IPS-18c (cell line): ENCODE measurements around the gene SIN3B.

Experiments used
- H3K4me3 ChIP-seq: 2 replicates; pipeline ENCODE4 v1.7.0; 2013; ENCODE audit warnings: low read depth, mild to moderate bottlenecking, low read length, moderate library complexity; ENCODE audit not compliant: insufficient read depth
- H3K9me3 ChIP-seq: one replicate; pipeline ENCODE4 v1.6.1; 2013; ENCODE audit warnings: mild to moderate bottlenecking, low read length, moderate library complexity; ENCODE audit not compliant: control insufficient read depth, insufficient read depth

Gene SIN3B

GRCh38 chr19:16877581-16877980, 48.4 kb downstream of the SIN3B start:
- Histone ChIP-seq H3K4me3 (no peak overlapping the region), H3K9me3 (peaks cover 7% of the 10 kb centered on the region)

- Histone ChIP-seq H3K4me3 (no peak overlapping the region), H3K9me3 (peaks cover 7% of the 10 kb centered on the region)
These were observed 49.2 kb downstream of the SIN3B start for GRCh38 chr19:16878181-16878965.

- Histone ChIP-seq H3K9me3 (peaks cover 4% of the 10 kb centered on the region), H3K4me3 (no peak overlapping the region)
These were observed 51.8 kb downstream of the SIN3B start for GRCh38 chr19:16880884-16881554.

- H3K9me3 ChIP-seq = peaks cover 4% of the 10 kb centered on the region
- H3K4me3 ChIP-seq = no peak overlapping the region; the same call in 1 of the 2 replicates
These were observed 52.9 kb downstream of the SIN3B start for GRCh38 chr19:16882146-16882545.

- Histone ChIP-seq H3K4me3 (no peak overlapping the region), H3K9me3 (peaks cover 4% of the 10 kb centered on the region)
These were observed 54.3 kb downstream of the SIN3B start for GRCh38 chr19:16883522-16883921.

GRCh38 chr19:16885166-16885565, 56.0 kb downstream of the SIN3B start:
- peaks cover 4% of the 10 kb centered on the region for H3K9me3 ChIP-seq
- no peak overlapping the region for H3K4me3 ChIP-seq

- peaks cover 2% of the 10 kb centered on the region for H3K9me3 ChIP-seq
- H3K4me3 ChIP-seq = no peak overlapping the region
These were observed 57.2 kb downstream of the SIN3B start for GRCh38 chr19:16886305-16886880.

GRCh38 chr19:16887353-16888265, 58.4 kb downstream of the SIN3B start:
- no peak overlapping the region for H3K4me3 ChIP-seq
- H3K9me3 ChIP-seq = no peaks in the 10 kb centered on the region

GRCh38 chr19:16888629-16889365, 59.6 kb downstream of the SIN3B start, which contains the start of gene F2RL3:
Gene F2RL3, plus strand, starts transcription at chr19:16888999. Its CDS starts 191 bp downstream, at chr19:16889190.
- Histone ChIP-seq H3K9me3 (no peaks in the 10 kb centered on the region), H3K4me3 (no peak within 1 kb of the TSS)

GRCh38 chr19:16889366-16889882, 60.2 kb downstream of the SIN3B start:
- Histone ChIP-seq H3K4me3 (no peak overlapping the region), H3K9me3 (no peaks in the 10 kb centered on the region)

GRCh38 chr19:16889883-16890460, 60.8 kb downstream of the SIN3B start:
- H3K9me3 ChIP-seq = no peaks in the 10 kb centered on the region
- H3K4me3 ChIP-seq = no peak overlapping the region

GRCh38 chr19:16890461-16891184, 61.4 kb downstream of the SIN3B start:
- Histone ChIP-seq H3K4me3 (no peak overlapping the region), H3K9me3 (peaks cover 3% of the 10 kb centered on the region)

- Histone ChIP-seq H3K9me3 (peaks cover 3% of the 10 kb centered on the region), H3K4me3 (no peak overlapping the region)
These were observed 62.6 kb downstream of the SIN3B start for GRCh38 chr19:16891696-16892382.

- Histone ChIP-seq H3K4me3 (no peak overlapping the region), H3K9me3 (peaks cover 3% of the 10 kb centered on the region)
These were observed 63.2 kb downstream of the SIN3B start for GRCh38 chr19:16892436-16892835.
